Prostate gland (tissue), 2 donors: ENCODE data around the gene TGFB1I1. TPM values are rescaled to one million over a fixed set of nuclear protein-coding genes. Genes with fewer than 3 reads are reported as not detected.
A peak's percentile ranks its signal among the peaks of the same experiment; 100 is the strongest.

Experiments used
- DNase-seq: peaks from one replicate; pipeline ENCODE4 v3.0.0-alpha.2; 2019; ENCODE audit warnings: low spot score
- H3K27ac ChIP-seq, 2 donors: fragments of 200-600 bp; sonication (generic); 2 replicates each; pipeline ENCODE4 v1.5.1; 2017 to 2019
- H3K27me3 ChIP-seq: fragments of 200-600 bp; sonication (generic); replicated peaks from 2 replicates; pipeline ENCODE4 v1.5.1; 2019; ENCODE audit not compliant: insufficient read depth
- H3K36me3 ChIP-seq, 2 donors: fragments of 200-600 bp; sonication (generic); 1 replicate in 1 of 2; 2 replicates in 1 of 2; pipeline versions ENCODE4 v1.5.1 to v1.8.1; 2017 to 2019
- H3K4me1 ChIP-seq: fragments of 200-600 bp; sonication (generic); replicated peaks from 2 replicates; pipeline ENCODE4 v1.5.1; 2019
- H3K4me3 ChIP-seq, 2 donors: fragments of 200-600 bp; sonication (generic); 2 replicates each; pipeline ENCODE4 v1.5.1; 2017 to 2019
- H3K9me3 ChIP-seq: fragments of 200-600 bp; sonication (generic); 2 replicates; pipeline ENCODE4 v1.5.1; 2017
- POLR2A ChIP-seq: fragments of 450-650 bp; IDR thresholded peaks from one replicate; pipeline ENCODE4 v1.6.1; 2016; ENCODE audit warnings: antibody characterized with exemption, mild to moderate bottlenecking
- POLR2AphosphoS5 ChIP-seq: sonication (generic); formaldehyde crosslinking; IDR thresholded peaks from one replicate; pipeline ENCODE4 v1.6.1; 2017; ENCODE audit warnings: antibody characterized with exemption
- WGBS: methylation state at CpG from one replicate; pipeline ENCODE4 v1.1.5; 2018; 5-methylcytosine and 5-hydroxymethylcytosine counted together
- intact Hi-C: fragments of 100-400 bp; cut with DNase I; formaldehyde crosslinking; loops from one replicate; pipeline ENCODE4 v1.14.2; 2022
- total RNA-seq, 2 donors: library from RNA; depleted of rRNA; stranded (reverse); fragments of >200 nt; gene quantifications; one replicate each; pipeline ENCODE4 v1.1.0, GENCODE V29; 2016
- TF ChIP-seq, protein P1 (sequence below), 4 experiments: fragments of 200-600 bp in 2 of 4; fragments of 450-650 bp in 2 of 4; sonication (generic) in 2 of 4; IDR thresholded peaks; 1 replicate in 3 of 4; 2 replicates in 1 of 4; pipeline ENCODE4 v1.5.1; 2016 to 2019; ENCODE audit warnings: antibody characterized with exemption in 4 of 4, mild to moderate bottlenecking in 2 of 4, moderate library complexity in 2 of 4

Gene TGFB1I1
- total RNA-seq, 2 donors from 2014 or later: 62.0 to 115 TPM

DNA sequence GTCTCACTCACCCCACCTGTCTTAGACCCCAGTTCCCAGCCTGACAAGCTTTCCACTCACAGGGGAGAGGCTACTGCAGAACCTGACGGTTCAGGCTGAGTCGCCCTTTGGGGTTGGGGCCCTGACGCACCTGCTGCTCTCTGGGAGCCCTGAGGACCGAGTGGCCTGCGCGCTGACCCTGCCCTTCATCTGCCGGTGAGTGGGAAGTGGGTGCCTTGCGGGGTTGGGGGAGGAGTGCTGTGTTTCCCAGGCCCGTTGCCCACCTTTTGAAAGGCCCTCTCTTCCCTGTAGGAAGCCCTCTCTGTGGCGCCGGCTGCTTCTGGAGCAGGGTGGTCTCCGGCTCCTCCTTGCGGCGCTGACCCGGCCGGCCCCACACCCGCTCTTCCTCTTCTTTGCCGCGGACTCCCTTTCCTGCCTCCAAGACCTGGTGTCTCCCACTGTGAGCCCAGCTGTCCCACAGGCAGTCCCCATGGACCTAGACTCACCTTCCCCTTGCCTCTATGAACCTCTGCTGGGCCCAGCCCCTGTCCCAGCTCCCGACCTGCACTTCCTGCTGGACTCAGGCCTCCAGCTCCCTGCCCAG is 6.1 kb upstream of the TGFB1I1 start:
- 92% methylated on average over 20 of the region's 20 CpGs for WGBS
- intact Hi-C loops: no loop called here
- H3K4me1 ChIP-seq: no peaks in the 10 kb centered on the region
- peaks cover 2 to 16% of the 10 kb centered on the region in 2 donors for H3K36me3 ChIP-seq
- DNase-seq: no peak
- H3K4me3 ChIP-seq: no peak overlapping the region
- TF ChIP-seq POLR2AphosphoS5 (no peak), POLR2A (no peak)
- TF ChIP-seq, protein P1, sequence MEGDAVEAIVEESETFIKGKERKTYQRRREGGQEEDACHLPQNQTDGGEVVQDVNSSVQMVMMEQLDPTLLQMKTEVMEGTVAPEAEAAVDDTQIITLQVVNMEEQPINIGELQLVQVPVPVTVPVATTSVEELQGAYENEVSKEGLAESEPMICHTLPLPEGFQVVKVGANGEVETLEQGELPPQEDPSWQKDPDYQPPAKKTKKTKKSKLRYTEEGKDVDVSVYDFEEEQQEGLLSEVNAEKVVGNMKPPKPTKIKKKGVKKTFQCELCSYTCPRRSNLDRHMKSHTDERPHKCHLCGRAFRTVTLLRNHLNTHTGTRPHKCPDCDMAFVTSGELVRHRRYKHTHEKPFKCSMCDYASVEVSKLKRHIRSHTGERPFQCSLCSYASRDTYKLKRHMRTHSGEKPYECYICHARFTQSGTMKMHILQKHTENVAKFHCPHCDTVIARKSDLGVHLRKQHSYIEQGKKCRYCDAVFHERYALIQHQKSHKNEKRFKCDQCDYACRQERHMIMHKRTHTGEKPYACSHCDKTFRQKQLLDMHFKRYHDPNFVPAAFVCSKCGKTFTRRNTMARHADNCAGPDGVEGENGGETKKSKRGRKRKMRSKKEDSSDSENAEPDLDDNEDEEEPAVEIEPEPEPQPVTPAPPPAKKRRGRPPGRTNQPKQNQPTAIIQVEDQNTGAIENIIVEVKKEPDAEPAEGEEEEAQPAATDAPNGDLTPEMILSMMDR (IDR thresholded peaks at IDR 0.05): no peak
- no peak overlapping the region for H3K27ac ChIP-seq
- H3K27me3 ChIP-seq: no peaks in the 10 kb centered on the region
- H3K9me3 ChIP-seq: no peaks in the 10 kb centered on the region

DNA sequence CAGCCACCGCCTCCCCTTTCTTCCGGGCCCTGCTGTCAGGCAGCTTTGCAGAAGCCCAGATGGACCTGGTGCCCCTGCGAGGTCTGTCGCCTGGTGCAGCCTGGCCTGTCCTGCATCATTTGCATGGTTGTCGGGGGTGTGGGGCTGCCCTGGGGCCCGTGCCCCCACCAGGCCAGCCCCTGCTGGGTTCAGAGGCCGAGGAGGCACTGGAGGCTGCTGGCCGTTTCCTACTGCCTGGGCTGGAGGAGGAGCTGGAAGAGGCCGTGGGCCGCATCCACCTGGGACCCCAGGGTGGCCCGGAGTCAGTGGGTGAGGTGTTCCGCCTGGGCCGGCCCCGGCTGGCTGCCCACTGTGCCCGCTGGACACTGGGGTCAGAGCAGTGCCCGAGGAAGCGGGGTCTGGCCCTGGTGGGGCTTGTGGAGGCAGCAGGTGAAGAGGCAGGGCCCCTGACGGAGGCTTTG is 5.5 kb upstream of the TGFB1I1 start:
- TF ChIP-seq, protein P1 (IDR thresholded peaks at IDR 0.05): no peak
- TF ChIP-seq POLR2A: no peak
- no peak for TF ChIP-seq POLR2AphosphoS5
- intact Hi-C loops: no loop called here
- no peaks in the 10 kb centered on the region for H3K9me3 ChIP-seq
- no peak overlapping the region for H3K27ac ChIP-seq
- no peaks in the 10 kb centered on the region for H3K27me3 ChIP-seq
- WGBS: 89% methylated on average over 16 of the region's 18 CpGs
- no peak overlapping the region for H3K4me3 ChIP-seq
- no peaks in the 10 kb centered on the region for H3K4me1 ChIP-seq
- DNase-seq: no peak
- H3K36me3 ChIP-seq: peaks cover 2 to 16% of the 10 kb centered on the region in 2 donors

DNA sequence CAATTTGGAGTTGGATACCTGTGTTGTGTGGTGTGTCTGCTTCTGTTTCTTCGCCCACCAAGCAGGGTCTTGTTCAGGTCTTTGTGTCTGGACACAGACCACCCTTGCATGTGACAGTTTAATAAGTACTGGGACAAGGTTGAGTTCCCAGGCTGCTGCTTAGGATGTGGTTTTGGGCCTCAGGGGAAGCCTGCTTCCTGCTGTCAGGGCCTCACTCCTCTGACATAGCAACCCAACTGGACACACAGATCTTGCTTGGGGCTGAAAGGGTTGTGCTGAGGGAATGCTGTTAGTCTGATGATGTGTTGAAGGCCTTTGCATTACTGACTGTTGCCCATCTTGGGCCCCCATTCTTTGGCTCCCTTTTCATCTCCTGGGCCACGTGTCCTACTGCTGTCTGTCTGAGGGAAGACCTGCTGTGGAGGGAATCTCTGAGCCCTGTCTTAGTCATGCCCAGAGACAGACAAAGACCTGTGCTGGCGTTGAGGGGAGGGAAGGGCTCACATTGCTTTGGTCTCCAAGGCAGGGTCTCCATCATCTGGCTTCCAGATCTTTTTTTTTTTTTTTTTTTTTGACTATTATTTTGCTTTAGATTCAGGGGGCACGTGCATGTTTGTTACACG is 4.7 kb upstream of the TGFB1I1 start:
- Histone ChIP-seq H3K27me3 (no peaks in the 10 kb centered on the region), H3K27ac (no peak overlapping the region), H3K4me1 (no peaks in the 10 kb centered on the region), H3K36me3 (peaks cover 2 to 16% of the 10 kb centered on the region in 2 donors), H3K9me3 (no peaks in the 10 kb centered on the region), H3K4me3 (no peak overlapping the region)
- intact Hi-C loops: no loop called here
- no peak for DNase-seq
- no peak for TF ChIP-seq POLR2AphosphoS5
- 73% methylated on average over 5 of the region's 5 CpGs for WGBS

DNA sequence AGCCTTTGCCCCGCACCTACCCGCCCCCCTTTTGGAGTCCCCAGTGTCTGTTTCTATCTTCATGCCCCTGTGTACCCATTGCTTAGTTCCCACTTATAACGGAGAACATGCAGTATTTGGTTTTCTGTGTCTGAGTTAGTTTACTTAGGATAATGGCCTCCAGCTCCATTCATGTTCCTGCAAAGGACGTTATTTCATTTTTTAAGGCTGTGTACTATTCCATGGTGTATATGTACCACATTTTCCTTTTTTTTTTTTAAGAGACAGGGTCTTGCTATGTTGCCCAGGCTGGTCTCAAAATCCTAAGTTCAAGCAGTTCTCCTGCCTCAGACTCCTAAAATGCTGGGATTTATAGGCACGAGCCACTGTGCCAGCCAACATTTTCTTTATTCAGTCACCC is 4.1 kb upstream of the TGFB1I1 start:
- Histone ChIP-seq H3K27ac (no peak overlapping the region), H3K36me3 (peaks cover 2 to 16% of the 10 kb centered on the region in 2 donors), H3K4me3 (no peak overlapping the region), H3K27me3 (no peaks in the 10 kb centered on the region), H3K9me3 (no peaks in the 10 kb centered on the region), H3K4me1 (no peaks in the 10 kb centered on the region)
- no peak for DNase-seq
- intact Hi-C loops: no loop called here
- TF ChIP-seq POLR2AphosphoS5: no peak
- TF ChIP-seq, protein P1 (IDR thresholded peaks at IDR 0.05): no peak
- no peak for TF ChIP-seq POLR2A
- WGBS: 82% methylated on average over 5 of the region's 5 CpGs

DNA sequence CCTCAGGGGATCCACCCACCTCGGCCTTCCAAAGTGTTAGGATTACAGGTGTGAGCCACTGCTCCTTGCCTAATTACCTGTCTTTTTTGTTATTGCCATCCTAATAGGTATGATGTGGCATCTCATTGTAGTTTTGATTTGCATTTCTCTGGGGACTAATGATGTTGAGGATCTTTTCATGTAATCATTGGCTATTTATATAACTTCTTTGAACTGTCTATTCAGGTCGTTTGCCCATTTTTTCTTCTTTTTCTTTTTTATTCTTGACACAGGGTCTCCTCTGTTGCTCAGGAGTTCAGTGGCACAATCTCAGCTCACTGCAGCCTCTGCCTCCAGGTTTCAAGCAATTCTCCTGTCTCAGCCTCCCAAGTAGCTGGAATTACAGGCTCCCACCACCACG is 1.3 kb upstream of the TGFB1I1 start:
- Histone ChIP-seq H3K4me3 (no peak overlapping the region), H3K27me3 (no peaks in the 10 kb centered on the region), H3K36me3 (peaks cover 0 to 10% of the 10 kb centered on the region in 2 donors), H3K9me3 (no peaks in the 10 kb centered on the region), H3K27ac (peak overlapping the region in 1 of 2 donors; percentile 87), H3K4me1 (no peaks in the 10 kb centered on the region)
- WGBS: 89% methylated on average over 3 of the region's 3 CpGs
- no peak for TF ChIP-seq POLR2A
- no peak for TF ChIP-seq POLR2AphosphoS5
- TF ChIP-seq, protein P1 (IDR thresholded peaks at IDR 0.05): no peak
- intact Hi-C loops: no loop called here
- DNase-seq: no peak
